K562 (cell line): ENCODE results near the gene CSF1R. TPM values are rescaled to one million over a fixed set of nuclear protein-coding genes. Genes with fewer than 3 reads are reported as not detected.
A peak's percentile ranks its signal among the peaks of the same experiment; 100 is the strongest.

Experiments used
- ATAC-seq: fragments of 200-7000 bp; cut with Tn5 transposase; 3 replicates; pipeline ENCODE4 v1.9.1; 2020; ENCODE audit warnings: moderate library complexity
- BruUV-seq: library from RNA; stranded (reverse); fragments of 400-500 nt; replicated peaks from 2 replicates; lab custom pipeline; 2021; lab: Mats Ljungman, UMichigan
- CTCF ChIA-PET: fragments of 300-600 bp; formaldehyde crosslinking; extraction: SDS; loops from one replicate; lab custom pipeline; 2021; ENCODE audit warnings: low intra/inter-chr PET ratio; lab: Yijun Ruan, JAX
- POLR2A ChIA-PET: fragments of 300-600, 350-650 bp; sonication (Branson Sonifier 250); formaldehyde crosslinking; extraction: SDS; loops from one replicate; lab custom pipeline; 2021; ENCODE audit warnings: antibody characterized with exemption, inconsistent platforms; lab: Yijun Ruan, JAX
- DNase-seq, 4 experiments: peaks; one replicate each; pipeline versions ENCODE4 v3.0.0 to v3.0.0-alpha.2; 2011 to 2018; ENCODE audit warnings: low spot score in 3 of 4, mixed read lengths in 3 of 4; ENCODE audit errors: extremely low read depth in 1 of 4
- FAIRE-seq: peaks from 2 replicates; lab custom pipeline; 2011; peaks lifted over from hg19 to GRCh38; lab: Jason Lieb, UNC
- H2AFZ ChIP-seq: 2 replicates; pipeline ENCODE4 v1.6.0; 2011; ENCODE audit warnings: low read depth, low read length, control low read depth, inconsistent platforms
- H3K27ac ChIP-seq: fragments of 200-600 bp; 3 replicates; pipeline ENCODE4 v1.8.0; 2011; ENCODE audit warnings: low read depth, mild to moderate bottlenecking, control low read depth, inconsistent platforms, low read length, moderate library complexity, mixed read lengths; ENCODE audit errors: extremely low read depth
- H3K27me3 ChIP-seq, 2 experiments: fragments of 300-600 bp in 1 of 2; 2 replicates in 1 of 2; 3 replicates in 1 of 2; pipeline versions ENCODE4 v1.6.0 to v1.8.0; 2011; ENCODE audit warnings: inconsistent platforms in 2 of 2, low read length in 2 of 2, mild to moderate bottlenecking in 1 of 2, mixed read lengths in 1 of 2, moderate library complexity in 1 of 2; ENCODE audit not compliant: control insufficient read depth in 2 of 2, insufficient read depth in 2 of 2
- H3K36me3 ChIP-seq: fragments of 300-600 bp; 3 replicates; pipeline ENCODE4 v1.8.0; 2011; ENCODE audit warnings: mild to moderate bottlenecking, low read length, inconsistent platforms; ENCODE audit not compliant: control insufficient read depth, insufficient read depth
- H3K4me1 ChIP-seq, 2 experiments: fragments of 200-600 bp in 1 of 2; replicated peaks in 1 of 2; 2 replicates in 1 of 2; 3 replicates in 1 of 2; pipeline versions ENCODE4 v1.5.1 to v1.8.0; 2011; ENCODE audit warnings: inconsistent platforms in 2 of 2, low read length in 2 of 2, mild to moderate bottlenecking in 1 of 2, mixed read lengths in 1 of 2, moderate library complexity in 1 of 2; ENCODE audit not compliant: control insufficient read depth in 2 of 2, insufficient read depth in 2 of 2
- H3K4me2 ChIP-seq: 2 replicates; pipeline ENCODE4 v1.6.1; 2011; ENCODE audit warnings: low read length, control low read depth, inconsistent platforms, mixed read lengths; ENCODE audit not compliant: insufficient read depth
- H3K4me3 ChIP-seq: fragments of 200-600 bp; sonication (generic), shearing (Covaris generic); 2 replicates; pipeline ENCODE4 v1.5.1; 2016; ENCODE audit warnings: control low read depth, inconsistent platforms
- H3K79me2 ChIP-seq: fragments of 200-600 bp; 3 replicates; pipeline ENCODE4 v1.8.0; 2011; ENCODE audit warnings: low read length, inconsistent platforms; ENCODE audit not compliant: control insufficient read depth, insufficient read depth
- H3K9ac ChIP-seq, 2 experiments: 2 replicates each; pipeline versions ENCODE4 v1.6.0 to v1.6.1; 2011; ENCODE audit warnings: low read depth in 2 of 2, low read length in 2 of 2, control low read depth in 1 of 2, inconsistent platforms in 1 of 2, mild to moderate bottlenecking in 1 of 2, mixed read lengths in 1 of 2; ENCODE audit not compliant: insufficient read depth in 1 of 2
- H3K9me1 ChIP-seq: one replicate; pipeline ENCODE4 v1.6.0; 2011; ENCODE audit warnings: inconsistent platforms, mild to moderate bottlenecking, low read length, moderate library complexity; ENCODE audit not compliant: control insufficient read depth, insufficient read depth
- H3K9me3 ChIP-seq: replicated peaks from 2 replicates; pipeline ENCODE4 v1.5.1; 2011; ENCODE audit warnings: low read depth, low read length, inconsistent platforms; ENCODE audit not compliant: control insufficient read depth, insufficient read depth
- H4K20me1 ChIP-seq: replicated peaks from 2 replicates; pipeline ENCODE4 v1.6.1; 2011; ENCODE audit warnings: low read length, inconsistent platforms, mixed read lengths; ENCODE audit not compliant: control insufficient read depth, insufficient read depth
- BCLAF1 ChIP-seq, 2 experiments: fragments of 450-650 bp in 1 of 2; IDR thresholded peaks; 2 replicates each; pipeline ENCODE4 v1.6.1; 2011 to 2017; ENCODE audit warnings: low read depth in 2 of 2, antibody characterized with exemption in 1 of 2, borderline replicate concordance in 1 of 2, low read length in 1 of 2, mild to moderate bottlenecking in 1 of 2, mixed read lengths in 1 of 2; ENCODE audit not compliant: control insufficient read depth in 1 of 2
- BCOR ChIP-seq: fragments of 450-650 bp; IDR thresholded peaks from 2 replicates; pipeline ENCODE4 v1.6.1; 2016
- CBX2 ChIP-seq: fragments of 200-600 bp; sonication (generic); IDR thresholded peaks from one replicate; pipeline ENCODE4 v1.6.1; 2012; ENCODE audit warnings: mild to moderate bottlenecking, low read length, inconsistent platforms; ENCODE audit not compliant: insufficient read depth, poor library complexity, severe bottlenecking
- CXXC5 ChIP-seq: fragments of 250-450 bp; sonication (Bioruptor Pico); IDR thresholded peaks from 2 replicates; pipeline ENCODE4 v1.8.0; 2022; ENCODE audit warnings: inconsistent platforms, mild to moderate bottlenecking, moderate library complexity
- POLR2AphosphoS2 ChIP-seq: IDR thresholded peaks from 2 replicates; pipeline ENCODE4 v1.6.1; 2012; ENCODE audit warnings: low read length, improper control_type of control experiment
- RAD21 ChIP-seq, 2 experiments: fragments of 250-450 bp in 1 of 2; fragments of 450-650 bp in 1 of 2; sonication (Bioruptor Pico) in 1 of 2; formaldehyde crosslinking in 1 of 2; IDR thresholded peaks in 1 of 2; conservative IDR thresholded peaks in 1 of 2; 2 replicates each; pipeline versions ENCODE4 v1.4.0 to v1.8.0; 2020 to 2022; ENCODE audit warnings: mild to moderate bottlenecking in 2 of 2, moderate library complexity in 1 of 2
- RBM25 ChIP-seq: fragments of 200-400 bp; formaldehyde crosslinking; IDR thresholded peaks from 2 replicates; pipeline ENCODE4 v1.6.1; 2018; ENCODE audit warnings: low read length, low read depth, moderate library complexity; ENCODE audit not compliant: severe bottlenecking
- RBM34 ChIP-seq: fragments of 200-400 bp; formaldehyde crosslinking; IDR thresholded peaks from 2 replicates; pipeline ENCODE4 v1.6.1; 2018; ENCODE audit warnings: low read length, borderline replicate concordance; ENCODE audit not compliant: insufficient read depth
- ZFP36 ChIP-seq: fragments of 150-350 bp; IDR thresholded peaks from 2 replicates; pipeline ENCODE4 v1.6.1; 2018; ENCODE audit warnings: low read length, low read depth; ENCODE audit not compliant: partially characterized antibody
- ZNF146 ChIP-seq: IDR thresholded peaks from one replicate; pipeline ENCODE4 v1.6.1; 2018; ENCODE audit warnings: missing compliant biosample characterization; ENCODE audit not compliant: unreplicated experiment
- WGBS: fragments of 100-300 bp; shearing (Covaris generic); methylation state at CpG from one replicate; pipeline ENCODE4 v1.1.6; 2016; ENCODE audit warnings: low coverage, mixed read lengths; ENCODE audit not compliant: insufficient coverage; ENCODE audit errors: missing lambda C conversion rate; 5-methylcytosine and 5-hydroxymethylcytosine counted together
- in situ Hi-C: fragments of 300-500 bp; cut with MboI; formaldehyde crosslinking; loops from 4 replicates; pipeline ENCODE4 v1.15.0; 2018; ENCODE audit warnings: inconsistent platforms, mixed read lengths
- intact Hi-C: fragments of 100-400 bp; cut with micrococcal nuclease; formaldehyde crosslinking; loops from 2 replicates; pipeline ENCODE4 v1.14.2; 2022
- polyA plus RNA-seq, 8 experiments: library from polyadenylated mRNA; depleted of rRNA in 4 of 8; stranded (reverse) in 5 of 8; unstranded in 3 of 8; fragments of >200 nt; fragmentation: Nextera tagmentation in 2 of 8; fragmentation: Illumina TruSeq in 1 of 8; extraction: Ambion mirVana in 2 of 8; extraction: Trizol in 1 of 8; gene quantifications; 2 replicates each; pipeline versions ENCODE4 v1.2.1 to v1.2.3, GENCODE V29; 2011 to 2014; ENCODE audit warnings: inconsistent platforms in 1 of 8, missing spikeins in 1 of 8
- total RNA-seq, 7 experiments: library from RNA; depleted of rRNA in 6 of 7; stranded (reverse); fragments of >200 nt in 6 of 7; fragmentation: Illumina TruSeq in 2 of 7; extraction: Trizol in 2 of 7; gene quantifications; 2 replicates each; pipeline versions ENCODE4 v1.2.1 to v1.2.3, GENCODE V29; 2011 to 2021; ENCODE audit warnings: low replicate concordance in 1 of 7

CSF1R gene
- total and polyA plus RNA-seq, 9 of the 15 experiments (the other 6 are each of a cell fraction or from before 2014, with no cell fraction given) = 0.03 to 0.64 (median 0.20) TPM; not detected in 6

- no peak overlapping the region for H3K4me2 ChIP-seq
- intact Hi-C loops = loop anchor here (2.0 to 10.0 kb wide), 2 partner anchors 17 to 809 kb away; no protein-coding TSS in a partner anchor
- CTCF ChIA-PET = no interaction called here
- peaks cover 0 to 8% of the 10 kb centered on the region in 2 experiments; a peak in 2 of 5 replicates for H3K27me3 ChIP-seq
- H3K27ac ChIP-seq = no peak overlapping the region
- ATAC-seq = 0 out of 3 replicates have a peak, but pooled peaks have one; percentile 30
- WGBS = 38% methylated on average over 7 of the region's 7 CpGs
- TF ChIP-seq ZFP36 (peak; percentile 11), CXXC5 (no peak)
- TF ChIP-seq, all 486 proteins: peak for 1
- no peak for FAIRE-seq
- H3K36me3 ChIP-seq = no peaks in the 10 kb centered on the region
- H3K9ac ChIP-seq = no peak overlapping the region
- no peak overlapping the region for H3K4me3 ChIP-seq
- H3K79me2 ChIP-seq = no peaks in the 10 kb centered on the region
- H2AFZ ChIP-seq = no peak overlapping the region
- peak in 1 of 4 experiments; percentile 5 for DNase-seq
- in situ Hi-C loops = no loop called here
- no peaks in the 10 kb centered on the region for H3K9me1 ChIP-seq
- BruUV-seq = no TSS peak
- H3K9me3 ChIP-seq = no peaks in the 10 kb centered on the region
- peaks cover 0 to 6% of the 10 kb centered on the region in 2 experiments; a peak in 2 of 5 replicates for H3K4me1 ChIP-seq
- H4K20me1 ChIP-seq = peaks cover 7% of the 10 kb centered on the region; the same call in 1 of the 2 replicates
- POLR2A ChIA-PET = interaction anchor here (1.0 kb wide), 1 partner anchor 19 kb away, joined by 3 read pairs; no protein-coding TSS in a partner anchor
Observed at GRCh38 chr5:150105928-150106615, 19.7 kb upstream of the CSF1R start.

- POLR2A ChIA-PET = interaction anchor here (0.8 kb wide), 1 partner anchor 11 kb away, joined by 3 read pairs; no protein-coding TSS in a partner anchor
- CTCF ChIA-PET = no interaction called here
Observed at GRCh38 chr5:150104550-150104870, 18.2 kb upstream of the CSF1R start.

More at GRCh38 chr5:150104550-150104870, 18.2 kb upstream of the CSF1R start:
- in situ Hi-C loops = no loop called here
- Histone ChIP-seq H3K9me3 (no peaks in the 10 kb centered on the region), H3K79me2 (no peaks in the 10 kb centered on the region), H2AFZ (no peak overlapping the region), H3K27me3 (peaks cover 0 to 10% of the 10 kb centered on the region in 2 experiments; a peak in 2 of 5 replicates), H4K20me1 (peaks cover 7% of the 10 kb centered on the region; the same call in 1 of the 2 replicates), H3K4me2 (no peak overlapping the region), H3K9me1 (no peaks in the 10 kb centered on the region), H3K9ac (no peak overlapping the region), H3K4me1 (peaks cover 0 to 6% of the 10 kb centered on the region in 2 experiments; a peak in 2 of 5 replicates), H3K27ac (no peak overlapping the region), H3K4me3 (no peak overlapping the region), H3K36me3 (no peaks in the 10 kb centered on the region)
- no peak for TF ChIP-seq RBM34
- no peak for TF ChIP-seq RAD21 (CRISPR knock-in tag; conservative IDR thresholded peaks at IDR 0.05 in 1 of 2, IDR thresholded peaks at IDR 0.05 in 1 of 2)
- peak; percentile 63 for TF ChIP-seq ZFP36
- no peak for TF ChIP-seq BCLAF1 (IDR thresholded peaks at IDR 0.05; ENCODE audit: borderline replicate concordance in 1 of 2, control insufficient read depth in 1 of 2, low read depth in 2 of 2, low read length in 1 of 2)
- TF ChIP-seq POLR2AphosphoS2 = no peak
- peak; percentile 85 for TF ChIP-seq RBM25
- 0 out of 2 replicates have a peak, but pooled peaks have one; percentile 15 for TF ChIP-seq BCOR
- no peak for TF ChIP-seq CBX2
- no peak for TF ChIP-seq ZNF146 (CRISPR knock-in tag)
- FAIRE-seq (no peak), DNase-seq (no peak), ATAC-seq (no peak)
- 29% methylated on average over 1 of the region's 2 CpGs for WGBS
- no TSS peak for BruUV-seq
- intact Hi-C loops = loop anchor here (2.0 to 10.0 kb wide), 2 partner anchors 16 to 810 kb away; no protein-coding TSS in a partner anchor
